OCI-M1 (cell line): Measurements from ENCODE around the gene EVX1.
A peak's percentile ranks its signal among the peaks of the same experiment; 100 is the strongest.

Experiments used
- DNase-seq: peaks from one replicate; lab custom pipeline; 2025; lab: John Stamatoyannopoulos, UW

The EVX1 gene

DNA sequence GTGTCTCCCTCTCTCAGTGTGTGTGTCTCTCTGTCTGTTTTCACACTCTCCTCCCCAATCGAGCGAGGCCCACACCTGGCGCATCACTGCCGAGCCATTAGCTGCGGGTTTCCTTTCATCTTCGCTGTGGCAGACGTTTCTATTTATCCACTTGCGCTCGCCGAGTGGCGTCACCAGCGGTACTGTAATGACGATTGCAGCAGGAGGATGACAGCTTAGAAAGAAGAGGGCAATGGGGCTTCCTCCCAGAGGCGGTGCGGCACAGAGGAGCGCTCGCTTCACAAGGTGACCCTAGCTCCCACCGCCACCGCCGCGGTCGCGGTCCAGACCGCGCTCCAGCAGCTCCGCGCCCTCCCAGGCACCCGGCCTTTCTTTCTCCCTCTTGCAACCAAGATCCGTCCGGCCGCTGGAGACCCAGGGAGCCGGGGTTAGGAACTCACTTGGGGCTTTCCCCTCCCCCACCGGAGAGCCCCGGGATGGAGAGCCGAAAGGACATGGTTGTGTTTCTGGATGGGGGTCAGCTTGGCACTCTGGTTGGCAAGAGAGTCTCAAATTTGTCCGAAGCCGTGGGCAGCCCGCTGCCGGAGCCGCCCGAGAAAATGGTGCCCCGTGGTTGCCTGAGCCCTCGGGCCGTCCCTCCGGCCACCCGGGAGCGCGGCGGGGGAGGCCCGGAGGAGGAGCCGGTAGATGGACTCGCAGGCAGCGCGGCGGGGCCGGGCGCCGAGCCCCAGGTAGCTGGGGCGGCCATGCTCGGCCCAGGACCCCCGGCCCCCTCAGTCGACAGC lies at the start of gene EVX1:
TSS of gene EVX1 (plus strand) at position 248 of the 785 bp plus-strand sequence. CDS start at position 477, 229 bp downstream.
- DNase-seq: no peak

DNA sequence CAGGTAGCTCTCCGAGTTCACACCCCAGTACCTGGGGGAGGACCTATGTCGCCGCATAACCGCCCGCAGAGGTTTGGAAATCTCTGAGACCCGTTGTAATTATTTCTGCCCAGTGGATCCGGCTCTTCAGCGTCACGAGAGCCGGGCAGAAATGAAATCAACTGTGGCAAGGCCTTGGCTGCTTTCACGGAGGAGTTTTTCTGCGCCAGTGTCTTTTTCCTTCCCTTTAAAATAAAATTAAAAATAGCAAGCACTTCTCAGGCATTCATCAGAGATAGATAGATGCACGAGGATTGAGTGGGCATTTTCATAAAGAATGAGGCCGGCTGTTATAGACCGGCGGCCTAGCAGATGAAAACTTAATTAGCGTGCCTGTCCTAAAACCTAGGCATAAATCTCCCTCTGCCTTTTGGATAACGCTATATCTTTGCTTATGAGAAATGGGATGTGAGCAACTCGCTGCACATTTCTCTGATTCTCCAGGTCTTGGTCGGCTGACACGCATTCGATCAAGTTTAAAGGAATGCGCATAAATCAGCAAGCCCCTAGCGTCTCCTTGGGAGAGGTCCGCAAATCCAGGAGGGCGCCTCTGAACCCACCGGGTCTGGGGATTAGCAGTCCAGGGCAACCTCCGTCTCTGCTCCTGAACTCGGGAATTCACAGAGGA lies 49.1 kb upstream of the EVX1 start:
- DNase-seq: no peak

DNA sequence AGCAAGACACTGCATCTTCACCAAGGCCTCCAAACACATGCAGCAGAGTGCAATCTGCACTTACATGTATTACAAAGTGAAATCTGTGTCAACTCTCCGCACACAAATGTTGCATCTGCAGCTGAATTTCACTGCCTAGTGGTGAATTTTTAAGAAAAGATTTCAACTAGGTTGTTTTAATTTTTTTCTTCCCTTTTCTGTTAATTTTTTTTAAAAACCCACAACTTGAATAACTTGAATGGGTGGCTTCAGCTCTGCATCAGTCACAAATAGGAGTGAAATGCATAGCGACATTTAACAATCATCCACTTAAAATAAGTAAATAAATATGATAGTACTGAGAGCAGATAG lies 48.6 kb upstream of the EVX1 start:
- DNase-seq: no peak

- no peak for DNase-seq
Observed at GRCh38 chr7:27194686-27195379, 47.8 kb upstream of the EVX1 start.

DNA sequence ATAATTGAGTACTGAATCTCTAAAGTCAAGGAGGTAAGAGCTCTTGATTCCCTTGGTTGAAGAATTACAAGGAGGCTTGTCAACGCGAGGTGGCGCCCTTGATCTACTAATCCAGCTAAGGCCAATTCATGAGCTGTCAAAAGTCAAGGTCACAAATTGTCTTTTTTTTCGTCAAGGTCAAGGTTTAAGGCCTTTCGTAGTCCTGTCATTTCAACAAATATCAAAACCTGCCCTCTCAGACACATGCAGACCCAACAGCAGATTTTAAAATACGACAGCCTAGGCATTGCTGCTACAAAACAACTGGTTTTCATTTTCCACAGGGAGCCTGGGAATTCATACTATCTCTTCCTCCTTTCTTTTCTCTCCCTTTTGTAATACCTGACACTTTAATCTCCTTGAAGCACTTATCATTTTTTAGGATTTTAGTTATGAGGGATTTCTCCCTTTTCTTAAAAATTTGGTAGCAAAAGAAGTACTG lies 46.3 kb upstream of the EVX1 start:
- peak; percentile 74 for DNase-seq

- no peak for DNase-seq
Observed at GRCh38 chr7:27197137-27198042, 45.2 kb upstream of the EVX1 start.

DNA sequence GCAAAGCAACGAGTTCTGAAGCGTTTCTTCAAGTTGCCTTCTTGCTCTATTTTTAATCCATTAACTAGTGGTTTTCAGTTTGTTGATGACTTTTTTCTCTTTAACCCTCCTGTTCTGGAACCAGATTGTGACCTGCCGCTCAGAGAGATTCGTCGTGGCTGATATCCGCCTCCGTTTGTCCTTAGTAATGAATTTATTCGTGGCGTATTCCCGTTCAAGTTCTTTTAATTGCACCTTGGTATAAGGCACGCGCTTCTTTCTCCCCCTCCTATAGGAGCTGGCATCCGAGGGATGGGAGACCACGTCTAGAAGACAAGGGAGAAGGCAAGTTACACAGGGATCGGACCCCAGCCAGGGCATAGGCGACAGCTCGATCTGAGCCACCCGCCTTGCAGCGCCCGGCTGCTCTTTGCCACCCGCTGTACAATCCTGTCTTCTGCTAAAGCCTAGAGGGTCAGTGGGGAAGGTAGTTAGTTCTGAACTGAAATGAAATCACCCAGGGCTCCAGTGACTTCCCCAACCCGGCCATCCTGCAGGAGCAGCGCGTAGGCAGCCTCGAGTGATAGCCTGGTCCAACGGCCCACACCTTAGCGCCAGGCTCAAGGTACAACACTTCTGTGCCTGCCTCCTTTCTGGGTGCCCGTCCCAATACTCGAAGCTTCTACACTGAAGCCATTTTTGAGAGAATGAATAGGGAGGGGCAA lies 44.3 kb upstream of the EVX1 start:
- DNase-seq: no peak

- no peak for DNase-seq
Observed at GRCh38 chr7:27198871-27199801, 43.5 kb upstream of the EVX1 start.

GRCh38 chr7:27199849-27200760 lies 42.5 kb upstream of the EVX1 start, which contains the start of gene HOXA13:
HOXA13 (minus strand) TSS chr7:27200091; CDS start chr7:27200077, 14 bp downstream.
- DNase-seq: no peak

DNA sequence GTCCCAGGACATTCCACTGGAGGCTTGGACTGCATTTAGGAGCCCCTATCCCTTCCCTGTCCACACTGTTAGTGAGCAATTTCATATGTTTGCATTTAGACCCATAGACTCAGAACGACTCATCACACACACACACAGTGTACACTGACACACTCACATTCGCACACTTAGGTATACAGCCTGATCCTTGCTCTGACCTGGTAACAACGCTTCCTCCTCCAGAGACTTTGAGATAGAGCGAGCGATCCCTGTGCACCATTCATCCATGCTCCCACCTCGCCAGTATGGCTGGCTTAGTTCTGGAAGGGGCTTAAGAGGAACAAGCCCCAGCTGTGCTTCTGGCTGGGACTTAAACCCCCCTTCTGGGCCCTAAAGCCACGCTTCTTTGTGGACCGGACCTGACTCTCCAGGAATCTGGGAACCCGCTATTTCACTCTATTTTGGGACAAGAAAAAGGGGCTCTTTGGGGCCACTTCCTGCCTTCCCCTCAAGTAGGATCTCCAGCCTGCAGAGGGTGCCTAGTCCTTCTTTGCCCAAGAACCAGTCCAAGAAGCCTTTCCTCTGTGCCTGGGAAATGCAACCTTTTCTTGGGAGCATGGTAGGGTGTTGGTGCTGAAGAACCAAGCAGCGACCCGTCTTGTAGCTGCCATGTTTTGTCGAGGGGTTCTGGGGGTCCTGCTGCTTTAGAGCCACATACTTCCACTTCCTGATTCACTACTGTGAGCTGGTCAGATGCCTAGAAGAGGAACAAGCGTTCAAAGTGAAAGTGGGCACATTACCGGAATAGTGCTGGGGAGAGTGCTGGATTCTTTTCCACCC lies 41.6 kb upstream of the EVX1 start:
- DNase-seq: no peak

DNA sequence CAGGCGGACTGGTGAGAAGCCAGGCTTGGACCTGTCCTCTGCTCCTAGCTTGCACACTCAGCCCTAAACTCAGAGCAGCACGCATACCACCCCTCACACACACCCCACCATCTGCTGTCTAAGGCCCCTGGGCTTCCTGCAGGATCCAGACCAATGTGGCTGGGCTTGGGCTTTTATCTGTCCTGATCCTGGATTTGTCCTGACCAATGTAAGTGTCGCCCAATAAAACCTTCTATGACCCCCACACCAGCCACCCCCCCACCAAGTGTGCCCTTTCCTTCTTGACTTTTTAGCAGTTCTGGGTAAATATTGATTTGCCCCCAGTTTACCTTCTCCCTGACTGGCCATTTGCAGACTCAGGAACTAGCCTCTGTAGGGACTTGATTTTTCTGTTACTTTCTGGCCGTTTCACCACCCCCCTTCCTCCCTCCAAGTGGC lies 41.0 kb upstream of the EVX1 start:
- DNase-seq: no peak

DNA sequence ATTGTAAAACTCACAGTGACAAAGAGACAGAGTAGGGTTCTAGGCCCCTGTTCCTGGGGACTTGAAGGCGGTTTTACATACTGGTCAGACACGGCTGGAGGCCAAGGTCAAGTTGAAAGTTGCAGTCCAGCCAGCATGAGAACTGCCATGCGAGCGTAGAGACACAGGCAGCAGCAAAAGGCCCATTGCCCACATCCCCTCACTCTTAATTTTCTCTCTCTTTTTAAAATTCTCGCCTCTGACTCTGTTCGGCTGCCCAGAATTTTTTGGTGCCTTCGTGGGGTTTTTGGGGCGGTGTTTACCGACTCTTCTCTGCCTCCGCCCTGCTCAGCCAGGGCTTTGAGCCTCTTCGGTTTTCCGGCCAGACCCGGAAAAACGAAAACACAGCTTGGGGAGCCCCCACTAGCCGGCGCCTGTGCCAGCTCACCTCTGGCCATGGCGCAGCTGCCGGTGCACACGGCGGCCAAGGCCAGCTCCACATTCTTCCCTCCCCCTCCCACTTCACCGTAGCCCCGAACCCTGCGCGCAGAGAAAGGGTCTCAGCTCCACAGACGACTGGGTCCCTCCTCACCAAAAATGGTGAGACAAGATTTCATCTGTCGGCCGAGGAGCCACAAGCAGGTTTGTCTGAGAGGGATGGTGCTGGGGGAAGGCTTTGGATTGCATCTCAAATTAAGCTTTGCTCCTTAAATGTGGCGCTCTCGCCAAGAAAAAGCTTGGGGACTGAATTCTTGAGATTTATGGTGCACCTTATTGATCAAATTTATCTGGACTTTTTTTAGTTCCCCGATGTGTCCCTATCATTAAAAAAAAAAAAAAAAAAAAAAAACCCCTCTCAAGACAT lies 40.4 kb upstream of the EVX1 start:
- DNase-seq: no peak

DNA sequence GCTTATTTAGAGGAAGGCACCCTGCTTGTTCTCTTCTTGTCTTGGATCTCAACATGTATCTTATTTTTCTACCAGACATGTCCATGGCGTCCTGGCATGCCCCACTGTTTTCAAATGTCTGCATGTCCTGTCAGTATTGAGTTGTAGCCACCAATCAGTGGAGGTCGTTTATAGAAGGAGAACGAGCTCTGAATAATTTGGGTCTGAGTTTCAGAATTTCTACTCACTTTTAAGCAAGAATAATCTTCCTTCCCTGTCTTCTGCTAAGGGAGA lies 39.8 kb upstream of the EVX1 start:
- DNase-seq: no peak

DNA sequence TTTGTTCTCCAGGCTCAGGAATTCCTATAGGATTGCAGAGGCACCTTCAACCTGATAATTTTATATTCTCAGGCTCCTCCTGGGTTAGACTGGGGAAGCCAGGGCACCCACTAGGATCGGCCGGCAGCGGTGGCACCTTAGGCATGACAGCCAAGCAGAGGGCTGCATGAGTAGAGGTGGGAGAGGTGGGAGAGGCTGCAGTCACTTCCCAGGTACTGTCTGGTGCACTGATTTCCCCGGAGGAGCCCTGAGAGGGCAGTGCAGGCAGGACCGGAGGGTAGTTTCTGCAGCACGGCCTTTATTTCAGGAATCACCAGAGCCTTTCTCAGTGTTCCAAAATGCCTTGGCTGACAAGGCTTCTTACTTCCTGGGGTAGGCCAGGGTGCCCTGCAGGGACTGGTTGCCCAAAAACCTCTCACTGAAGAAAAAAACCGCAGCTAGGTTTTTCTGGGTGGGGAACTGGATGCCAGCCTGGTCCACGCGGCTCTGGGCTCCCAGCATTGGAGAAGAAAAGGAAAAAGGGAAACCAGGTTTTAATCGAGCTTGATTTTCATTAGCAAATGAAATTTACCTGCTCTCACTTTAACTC lies 39.1 kb upstream of the EVX1 start:
- no peak for DNase-seq

DNA sequence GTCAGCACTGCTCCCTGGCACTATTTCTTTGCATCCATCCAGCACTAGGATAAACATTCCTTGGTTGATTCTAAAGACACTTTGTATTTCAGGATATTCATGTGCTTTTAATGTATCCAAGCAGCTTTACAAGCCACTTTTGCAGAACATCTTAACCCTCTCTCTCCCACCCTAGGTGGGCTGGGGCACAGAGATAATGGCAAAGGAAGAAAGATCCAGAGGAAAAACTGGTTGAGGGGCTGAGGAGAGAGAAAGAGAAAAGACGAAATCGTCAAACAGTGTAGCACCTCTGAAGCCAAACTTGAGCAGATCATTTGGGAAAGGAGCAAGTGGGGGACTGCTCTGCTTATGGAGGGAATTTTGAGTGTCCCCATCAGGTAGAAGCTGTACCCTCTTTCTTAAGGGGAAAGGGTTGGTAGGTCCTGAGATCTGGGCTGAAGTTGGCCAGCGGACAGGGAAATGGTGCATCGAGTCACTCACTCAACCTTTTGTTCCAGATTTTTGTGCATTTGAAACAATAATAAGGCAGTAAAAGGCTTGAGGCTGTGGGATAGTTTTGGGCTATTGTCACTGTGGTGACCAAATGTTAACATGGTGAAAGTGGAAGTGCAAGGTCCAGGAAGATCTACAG lies 38.5 kb upstream of the EVX1 start:
- no peak for DNase-seq

GRCh38 chr7:27204851-27205322 lies 37.7 kb upstream of the EVX1 start:
- DNase-seq: no peak
